Keratinocyte (primary cell): Measurements from ENCODE around the gene DSTN.

Experiments used
- EZH2 ChIP-seq: IDR thresholded peaks from one replicate; pipeline ENCODE4 v1.6.1; 2012; ENCODE audit warnings: inconsistent platforms, mild to moderate bottlenecking, low read length, moderate library complexity
- TF ChIP-seq, protein P1 (sequence below), 3 experiments: IDR thresholded peaks in 1 of 3; conservative IDR thresholded peaks in 1 of 3; optimal IDR thresholded peaks in 1 of 3; 2 replicates in 2 of 3; 3 replicates in 1 of 3; pipeline versions ENCODE3 to v1.5.1; 2011; ENCODE audit warnings: low read length in 3 of 3, mild to moderate bottlenecking in 3 of 3, moderate library complexity in 2 of 3, control low read depth in 1 of 3, inconsistent platforms in 1 of 3; ENCODE audit not compliant: insufficient read depth in 2 of 3; ENCODE audit errors: extremely low read depth in 1 of 3

DNA sequence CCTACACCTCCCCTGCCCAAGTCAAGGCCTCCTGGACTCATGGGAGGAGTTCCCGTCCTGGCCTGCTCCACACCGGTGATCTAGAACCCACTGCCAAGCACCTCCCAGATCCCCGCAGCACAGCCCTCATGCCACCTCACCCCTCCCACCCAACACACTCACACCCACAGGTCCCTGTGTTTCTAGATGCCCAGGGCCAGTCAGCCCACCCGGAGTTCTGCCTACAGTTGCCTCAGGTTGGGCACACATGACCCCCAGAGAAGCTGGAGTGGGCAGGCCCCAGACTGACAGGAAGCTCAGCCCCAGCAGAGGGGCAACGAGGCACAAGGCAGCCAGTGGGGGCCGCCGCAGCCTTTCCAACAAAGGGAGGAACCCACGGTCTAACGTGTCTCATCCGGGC lies 82.5 kb downstream of the DSTN start:
- TF ChIP-seq, protein P1, sequence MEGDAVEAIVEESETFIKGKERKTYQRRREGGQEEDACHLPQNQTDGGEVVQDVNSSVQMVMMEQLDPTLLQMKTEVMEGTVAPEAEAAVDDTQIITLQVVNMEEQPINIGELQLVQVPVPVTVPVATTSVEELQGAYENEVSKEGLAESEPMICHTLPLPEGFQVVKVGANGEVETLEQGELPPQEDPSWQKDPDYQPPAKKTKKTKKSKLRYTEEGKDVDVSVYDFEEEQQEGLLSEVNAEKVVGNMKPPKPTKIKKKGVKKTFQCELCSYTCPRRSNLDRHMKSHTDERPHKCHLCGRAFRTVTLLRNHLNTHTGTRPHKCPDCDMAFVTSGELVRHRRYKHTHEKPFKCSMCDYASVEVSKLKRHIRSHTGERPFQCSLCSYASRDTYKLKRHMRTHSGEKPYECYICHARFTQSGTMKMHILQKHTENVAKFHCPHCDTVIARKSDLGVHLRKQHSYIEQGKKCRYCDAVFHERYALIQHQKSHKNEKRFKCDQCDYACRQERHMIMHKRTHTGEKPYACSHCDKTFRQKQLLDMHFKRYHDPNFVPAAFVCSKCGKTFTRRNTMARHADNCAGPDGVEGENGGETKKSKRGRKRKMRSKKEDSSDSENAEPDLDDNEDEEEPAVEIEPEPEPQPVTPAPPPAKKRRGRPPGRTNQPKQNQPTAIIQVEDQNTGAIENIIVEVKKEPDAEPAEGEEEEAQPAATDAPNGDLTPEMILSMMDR (optimal IDR thresholded peaks at IDR 0.05 in 1 of 3, IDR thresholded peaks at IDR 0.05 in 1 of 3, conservative IDR thresholded peaks at IDR 0.05 in 1 of 3; ENCODE audit: extremely low read depth in 1 of 3, insufficient read depth in 2 of 3, low read length in 3 of 3): no peak
- TF ChIP-seq EZH2: no peak
